Gastroesophageal sphincter (tissue), 4 donors: ENCODE results near the gene ODAD2. TPM values are rescaled to one million over a fixed set of nuclear protein-coding genes. Genes with fewer than 3 reads are reported as not detected.
A peak's percentile ranks its signal among the peaks of the same experiment; 100 is the strongest.
"Not testable (repeated sequence)": the region's sequence is repeated elsewhere in the genome, so short reads cannot be mapped to it uniquely, and the experiment has no call there.

Experiments
- ATAC-seq: fragments of 150-250 bp; one replicate; pipeline ENCODE4 v1.9.1; 2016; ENCODE audit warnings: mild to moderate bottlenecking, moderate library complexity
- H3K27ac ChIP-seq, 4 donors: fragments of 200-600 bp; sonication (generic) in 3 of 4; 1 replicate in 3 of 4; 2 replicates in 1 of 4; pipeline ENCODE4 v1.5.1; 2016 to 2019
- H3K27me3 ChIP-seq: fragments of 200-600 bp; sonication (generic); one replicate; pipeline ENCODE4 v1.5.1; 2019
- H3K36me3 ChIP-seq, 2 donors: fragments of 200-600 bp; sonication (generic); one replicate each; pipeline ENCODE4 v1.5.1; 2019; ENCODE audit warnings: control low read depth in 1 of 2
- H3K4me1 ChIP-seq, 3 donors: fragments of 200-600 bp; sonication (generic); 1 replicate in 2 of 3; 2 replicates in 1 of 3; pipeline ENCODE4 v1.5.1; 2016 to 2019; ENCODE audit warnings: control low read depth in 2 of 3
- H3K4me3 ChIP-seq, 2 donors: fragments of 200-600 bp; sonication (generic); one replicate each; pipeline ENCODE4 v1.5.1; 2019; ENCODE audit warnings: mild to moderate bottlenecking in 1 of 2, moderate library complexity in 1 of 2
- H3K9me3 ChIP-seq, 3 donors: fragments of 200-600 bp; sonication (generic); one replicate each; pipeline ENCODE4 v1.5.1; 2017 to 2019; ENCODE audit warnings: control low read depth in 2 of 3
- EP300 ChIP-seq: sonication (generic); formaldehyde crosslinking; IDR thresholded peaks from one replicate; pipeline ENCODE4 v1.6.1; 2017; ENCODE audit warnings: antibody characterized with exemption, mild to moderate bottlenecking
- POLR2A ChIP-seq, 2 donors: fragments of 450-650 bp; IDR thresholded peaks; one replicate each; pipeline ENCODE4 v1.6.1; 2017; ENCODE audit warnings: antibody characterized with exemption in 2 of 2, mild to moderate bottlenecking in 2 of 2, moderate library complexity in 1 of 2
- POLR2AphosphoS5 ChIP-seq: sonication (generic); formaldehyde crosslinking; IDR thresholded peaks from one replicate; pipeline ENCODE4 v1.6.1; 2017; ENCODE audit warnings: antibody characterized with exemption
- WGBS, 2 donors: methylation state at CpG; one replicate each; pipeline ENCODE4 v1.1.5; 2018; ENCODE audit warnings: low coverage in 1 of 2; 5-methylcytosine and 5-hydroxymethylcytosine counted together
- total RNA-seq, 4 donors: library from RNA; depleted of rRNA; stranded (reverse); fragments of >200 nt; gene quantifications; one replicate each; pipeline ENCODE4 v1.1.0, GENCODE V29; 2016
- TF ChIP-seq, protein P1 (sequence below), 4 experiments: fragments of 200-600 bp in 2 of 4; fragments of 450-650 bp in 2 of 4; sonication (generic) in 1 of 4; IDR thresholded peaks; one replicate each; pipeline ENCODE4 v1.5.1; 2017 to 2019; ENCODE audit warnings: antibody characterized with exemption in 4 of 4, mild to moderate bottlenecking in 2 of 4, moderate library complexity in 2 of 4

The ODAD2 gene
- total RNA-seq, 4 donors from 2014 or later: 0.93 to 1.8 (median 1.6) TPM

DNA sequence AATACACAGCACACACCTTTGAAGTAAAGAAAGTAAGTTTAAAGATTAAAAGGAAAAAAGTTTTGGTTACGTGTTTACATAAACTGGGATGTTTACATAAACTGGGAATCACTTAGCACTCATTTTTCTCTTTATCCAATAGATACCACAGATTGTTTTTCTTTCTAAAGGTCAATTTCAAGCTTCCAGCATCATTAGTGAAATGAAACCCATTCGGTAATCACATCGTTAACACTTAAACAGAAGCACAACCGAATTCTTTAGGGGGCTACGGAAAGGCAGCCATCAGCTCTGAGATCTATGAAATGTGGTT lies 1.1 kb downstream of the ODAD2 start:
- Histone ChIP-seq H3K9me3 (no peaks in the 10 kb centered on the region), H3K36me3 (no peaks in the 10 kb centered on the region), H3K27ac (peak overlapping the region in 3 of 4 donors; percentile 35 to 75 (median 73)), H3K4me1 (peaks cover 0 to 14% (median 0%) of the 10 kb centered on the region in 3 donors), H3K4me3 (peak overlapping the region; percentile 60 to 78), H3K27me3 (no peaks in the 10 kb centered on the region)
- TF ChIP-seq POLR2A (IDR thresholded peaks at IDR 0.05) (no peak), POLR2AphosphoS5 (no peak), EP300 (no peak)
- TF ChIP-seq, protein P1, sequence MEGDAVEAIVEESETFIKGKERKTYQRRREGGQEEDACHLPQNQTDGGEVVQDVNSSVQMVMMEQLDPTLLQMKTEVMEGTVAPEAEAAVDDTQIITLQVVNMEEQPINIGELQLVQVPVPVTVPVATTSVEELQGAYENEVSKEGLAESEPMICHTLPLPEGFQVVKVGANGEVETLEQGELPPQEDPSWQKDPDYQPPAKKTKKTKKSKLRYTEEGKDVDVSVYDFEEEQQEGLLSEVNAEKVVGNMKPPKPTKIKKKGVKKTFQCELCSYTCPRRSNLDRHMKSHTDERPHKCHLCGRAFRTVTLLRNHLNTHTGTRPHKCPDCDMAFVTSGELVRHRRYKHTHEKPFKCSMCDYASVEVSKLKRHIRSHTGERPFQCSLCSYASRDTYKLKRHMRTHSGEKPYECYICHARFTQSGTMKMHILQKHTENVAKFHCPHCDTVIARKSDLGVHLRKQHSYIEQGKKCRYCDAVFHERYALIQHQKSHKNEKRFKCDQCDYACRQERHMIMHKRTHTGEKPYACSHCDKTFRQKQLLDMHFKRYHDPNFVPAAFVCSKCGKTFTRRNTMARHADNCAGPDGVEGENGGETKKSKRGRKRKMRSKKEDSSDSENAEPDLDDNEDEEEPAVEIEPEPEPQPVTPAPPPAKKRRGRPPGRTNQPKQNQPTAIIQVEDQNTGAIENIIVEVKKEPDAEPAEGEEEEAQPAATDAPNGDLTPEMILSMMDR (IDR thresholded peaks at IDR 0.05): no peak
- ATAC-seq: no peak
- 5% methylated on average over 5 of the region's 5 CpGs for WGBS, 2 donors

- TF ChIP-seq, protein P1 (IDR thresholded peaks at IDR 0.05): no peak
- TF ChIP-seq POLR2A (IDR thresholded peaks at IDR 0.05) (no peak), EP300 (no peak), POLR2AphosphoS5 (no peak)
- ATAC-seq: no peak
- H3K36me3 ChIP-seq: no peaks in the 10 kb centered on the region
- no peaks in the 10 kb centered on the region for H3K9me3 ChIP-seq
- no peak overlapping the region for H3K27ac ChIP-seq
- H3K4me1 ChIP-seq: peaks cover 0 to 14% (median 0%) of the 10 kb centered on the region in 3 donors
- no peaks in the 10 kb centered on the region for H3K27me3 ChIP-seq
- WGBS, 2 donors: 58 to 63% methylated on average over 2 of the region's 2 CpGs
- H3K4me3 ChIP-seq: no peak overlapping the region
These were observed 3.6 kb downstream of the ODAD2 start for GRCh38 chr10:27995311-27995710.

DNA sequence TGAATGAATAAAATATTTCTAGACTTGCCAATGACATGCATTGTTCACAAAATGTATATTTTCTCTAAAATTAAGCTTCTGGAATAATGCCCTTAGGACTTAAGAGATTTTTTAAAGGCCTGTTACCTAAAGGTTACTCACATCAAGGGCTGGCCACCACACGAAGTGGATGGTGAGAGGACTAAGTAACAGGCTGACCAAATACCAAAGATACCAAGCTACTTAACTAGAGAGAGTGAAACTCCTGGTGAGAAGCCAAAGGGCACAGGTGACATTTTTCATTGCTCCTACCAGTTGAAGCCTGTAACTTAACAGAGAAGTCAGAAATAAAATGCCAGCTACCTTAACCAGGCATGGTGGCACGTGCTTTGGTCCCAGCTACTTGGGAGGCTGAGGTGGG lies 9.5 kb downstream of the ODAD2 start:
- not testable (repeated sequence) for H3K36me3 ChIP-seq

DNA sequence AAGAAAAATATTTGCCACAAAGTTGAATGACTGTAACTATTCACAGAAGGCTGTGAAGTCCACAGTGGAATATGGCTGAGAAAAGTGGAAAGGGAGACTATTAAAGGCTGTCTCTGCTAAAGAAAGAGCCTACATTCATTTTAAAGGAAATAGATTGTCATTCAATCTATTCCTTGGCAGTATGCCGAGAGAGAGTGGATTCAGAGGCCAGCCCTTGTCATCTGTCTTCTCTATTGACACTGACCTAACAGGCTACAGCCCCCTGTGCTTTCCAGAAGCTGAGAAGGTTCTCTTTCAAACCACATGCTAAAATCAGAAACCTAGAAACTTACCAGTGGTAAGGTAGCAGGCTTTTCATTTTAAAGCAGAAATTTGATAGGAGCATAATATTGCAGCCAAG lies 12.1 kb downstream of the ODAD2 start:
- no peak overlapping the region for H3K27ac ChIP-seq

More for the DNA sequence above, 9.5 kb downstream of the ODAD2 start:
- not testable (repeated sequence) for H3K4me1 ChIP-seq, H3K4me3 ChIP-seq, H3K27me3 ChIP-seq, H3K27ac ChIP-seq, ATAC-seq, H3K9me3 ChIP-seq
- WGBS, 2 donors: 80% methylated on average over 1 of the region's 2 CpGs; no CpG with 5 or more reads in 1 of the 2 donors

DNA sequence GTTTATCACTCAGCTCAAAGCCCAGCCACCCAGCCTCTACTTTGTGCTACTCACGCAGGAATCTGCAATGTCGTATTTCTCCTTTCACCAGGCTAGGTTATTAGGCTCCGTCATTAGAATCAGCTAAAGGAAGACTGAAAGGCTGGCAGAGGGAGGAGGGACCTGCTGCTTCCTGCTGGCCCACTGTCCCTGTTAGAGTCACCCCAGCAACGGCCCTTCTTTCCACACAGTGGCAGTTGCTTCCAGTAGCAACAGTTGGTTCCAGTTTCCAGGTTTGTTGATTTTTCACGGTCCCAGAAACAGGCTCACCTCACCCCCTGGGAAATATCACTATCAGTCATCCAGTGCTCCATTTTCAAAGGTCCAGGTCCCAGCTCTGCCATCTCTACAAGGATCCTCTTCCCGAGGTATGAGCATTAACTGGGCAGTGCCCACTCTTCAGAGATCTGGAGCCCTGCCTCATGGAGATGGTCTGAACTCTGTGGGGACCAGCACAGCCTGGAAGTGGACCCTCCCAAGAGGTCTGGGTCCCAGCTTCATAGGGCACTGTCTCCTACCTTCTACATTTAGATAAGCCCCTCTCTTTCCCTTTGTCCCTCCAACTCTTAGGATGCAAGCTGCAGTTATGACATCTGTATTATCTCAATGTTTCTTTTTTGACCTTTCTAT lies 15.9 kb downstream of the ODAD2 start:
- no peak overlapping the region for H3K4me3 ChIP-seq
- no peaks in the 10 kb centered on the region for H3K27me3 ChIP-seq
- no peak overlapping the region for H3K27ac ChIP-seq
- WGBS, 2 donors: 76 to 100% methylated on average over 1 to 6 of the region's 6 CpGs
- TF ChIP-seq, protein P1 (IDR thresholded peaks at IDR 0.05): no peak
- TF ChIP-seq POLR2AphosphoS5 (no peak), POLR2A (IDR thresholded peaks at IDR 0.05) (no peak)
- no peaks in the 10 kb centered on the region for H3K9me3 ChIP-seq
- H3K4me1 ChIP-seq: no peaks in the 10 kb centered on the region
- ATAC-seq: no peak
- H3K36me3 ChIP-seq: no peaks in the 10 kb centered on the region

More for the DNA sequence above, 12.1 kb downstream of the ODAD2 start:
- Histone ChIP-seq H3K36me3 (no peaks in the 10 kb centered on the region), H3K27me3 (no peaks in the 10 kb centered on the region), H3K9me3 (no peaks in the 10 kb centered on the region), H3K4me1 (no peaks in the 10 kb centered on the region), H3K4me3 (no peak overlapping the region)
- TF ChIP-seq EP300 (no peak), POLR2A (IDR thresholded peaks at IDR 0.05) (no peak), POLR2AphosphoS5 (no peak)
- TF ChIP-seq, protein P1 (IDR thresholded peaks at IDR 0.05): no peak
- no peak for ATAC-seq
- 15 to 25% methylated on average over 1 of the region's 1 CpG for WGBS, 2 donors
